ENCODE measurements around the gene ADGRF4. TPM values are rescaled to one million over a fixed set of nuclear protein-coding genes. Genes with fewer than 3 reads are reported as not detected.

Gene ADGRF4
- total and polyA plus RNA-seq, 9 of the 15 experiments (the other 6 are each of a cell fraction or from before 2014, with no cell fraction given), result not detected

- Histone ChIP-seq H3K9me1 (ENCODE audit: control insufficient read depth, insufficient read depth, low read length) (no peaks in the 10 kb centered on the region), H3K9me3 (replicated peaks; ENCODE audit: control insufficient read depth, insufficient read depth, low read depth, low read length) (no peaks in the 10 kb centered on the region), H3K9ac (ENCODE audit: insufficient read depth in 1 of 2, low read depth in 2 of 2, low read length in 2 of 2) (no peak overlapping the region), H3K79me2 (ENCODE audit: control insufficient read depth, insufficient read depth, low read length) (no peaks in the 10 kb centered on the region), H3K4me2 (ENCODE audit: insufficient read depth, low read length) (no peak overlapping the region), H2AFZ (ENCODE audit: low read depth, low read length) (no peak overlapping the region), H4K20me1 (replicated peaks; ENCODE audit: control insufficient read depth, insufficient read depth, low read length) (no peaks in the 10 kb centered on the region), H3K36me3 (ENCODE audit: control insufficient read depth, insufficient read depth, low read length) (no peaks in the 10 kb centered on the region), H3K4me1 (replicated peaks in 1 of 2; ENCODE audit: control insufficient read depth in 2 of 2, insufficient read depth in 2 of 2, low read length in 2 of 2) (no peaks in the 10 kb centered on the region), H3K27ac (ENCODE audit: extremely low read depth, low read depth, low read length) (no peak overlapping the region), H3K4me3 (no peak overlapping the region), H3K27me3 (ENCODE audit: control insufficient read depth in 2 of 2, insufficient read depth in 2 of 2, low read length in 2 of 2) (peaks cover 0 to 15% of the 10 kb centered on the region in 2 experiments; a peak in 3 of 5 replicates)
- ChIA-PET CTCF (ENCODE audit: low intra/inter-chr PET ratio) (no interaction called here), POLR2A (interaction anchor here (0.5 to 1.5 kb wide), 2 partner anchors 10 to 599 kb away, joined by 3 read pairs; no protein-coding TSS in a partner anchor)
- ATAC-seq, result no peak
- BruUV-seq (replicated peaks), result no TSS peak
- 0% methylated on average over 2 of the region's 2 CpGs for WGBS (ENCODE audit: insufficient coverage, low coverage, missing lambda C conversion rate)
- in situ Hi-C loops (cut with MboI), result no loop called here
- no peak for FAIRE-seq
- no peak for DNase-seq (ENCODE audit: extremely low read depth in 1 of 4, low spot score in 3 of 4)
- TF ChIP-seq SREBF1 (IDR thresholded peaks at IDR 0.05; ENCODE audit: borderline replicate concordance, low read depth, low read length), result no peak
- TF ChIP-seq GTF3C2 (IDR thresholded peaks at IDR 0.05; ENCODE audit: borderline replicate concordance, extremely low read depth, insufficient read length), result no peak
- TF ChIP-seq KLF16 (IDR thresholded peaks at IDR 0.05), result no peak
- TF ChIP-seq GATA2 (CRISPR knock-in tag; IDR thresholded peaks at IDR 0.05), result no peak
- TF ChIP-seq ZNF830 (CRISPR knock-in tag; IDR thresholded peaks at IDR 0.05), result no peak
- no peak for TF ChIP-seq ZNF780A (CRISPR knock-in tag; IDR thresholded peaks at IDR 0.05)
- TF ChIP-seq TFAM (CRISPR knock-in tag; conservative IDR thresholded peaks at IDR 0.05), result no peak
- no peak for TF ChIP-seq ZNF174 (CRISPR knock-in tag; IDR thresholded peaks at IDR 0.05)
- TF ChIP-seq ZBTB5 (IDR thresholded peaks at IDR 0.05), result no peak
- TF ChIP-seq MIER1 (IDR thresholded peaks at IDR 0.05; ENCODE audit: low read depth), result no peak
- TF ChIP-seq NR4A1 (CRISPR knock-in tag; IDR thresholded peaks at IDR 0.05), result no peak
- TF ChIP-seq NR4A1 (tag; IDR thresholded peaks at IDR 0.05), result no peak
- no peak for TF ChIP-seq ZNF589 (CRISPR knock-in tag; IDR thresholded peaks at IDR 0.05; ENCODE audit: low read depth)
- no peak for TF ChIP-seq ZNF184 (CRISPR knock-in tag; IDR thresholded peaks at IDR 0.05)
- no peak for TF ChIP-seq RAD51 (IDR thresholded peaks at IDR 0.05; ENCODE audit: borderline replicate concordance, low read depth)
- TF ChIP-seq CEBPZ (IDR thresholded peaks at IDR 0.05; ENCODE audit: borderline replicate concordance, low read depth, low read length), result no peak
- no peak for TF ChIP-seq ARHGAP35 (IDR thresholded peaks at IDR 0.05; ENCODE audit: partially characterized antibody)
- intact Hi-C loops (cut with micrococcal nuclease), result no loop called here
Measured at GRCh38 chr6:47724300-47724699, 25.9 kb downstream of the ADGRF4 start.

Data from K562 (cell line).